HG02623 (cell line): Measurements from ENCODE around the gene CPED1.

ENCODE experiments used
- ATAC-seq: cut with Tn5 transposase; IDR thresholded peaks from one replicate; pipeline ENCODE4 v1.9.1; 2021; ENCODE audit warnings: moderate library complexity; ENCODE audit not compliant: unreplicated experiment

The CPED1 gene

DNA sequence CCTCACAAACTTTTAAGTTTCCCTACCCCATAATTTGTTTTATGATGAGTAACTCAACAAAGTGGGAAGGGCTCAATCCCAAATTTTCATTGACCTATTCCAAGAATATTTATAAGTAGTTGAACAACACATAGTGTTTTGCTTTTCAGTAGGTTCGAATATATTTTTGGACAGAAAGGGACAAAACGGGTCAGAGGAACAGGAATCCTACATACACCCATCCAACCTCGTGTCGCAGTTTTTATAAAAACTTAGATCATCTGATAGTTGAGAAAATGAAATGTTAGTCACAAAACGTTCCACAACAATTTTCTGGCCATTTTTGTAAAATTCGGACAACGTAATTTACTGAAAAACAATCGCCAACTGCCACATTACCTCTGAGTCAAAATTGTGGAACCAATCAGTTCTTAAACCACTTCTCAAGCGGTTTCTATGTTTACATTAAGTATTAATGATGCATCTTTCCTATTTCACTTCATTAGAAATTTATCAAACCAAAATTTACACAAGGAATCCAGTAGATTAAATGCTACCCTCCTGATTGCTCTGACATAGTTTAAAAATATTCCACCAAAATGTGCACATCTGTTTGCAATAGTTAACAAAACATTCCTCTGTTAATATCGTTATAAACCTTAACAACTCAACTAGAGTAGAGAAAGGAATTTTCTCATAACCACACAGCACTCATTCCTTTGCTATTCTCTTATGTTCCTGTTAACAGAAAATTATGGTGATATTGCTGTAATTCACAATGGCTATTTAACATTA, 346.6 kb downstream of the CPED1 start:
- ATAC-seq, result no peak

DNA sequence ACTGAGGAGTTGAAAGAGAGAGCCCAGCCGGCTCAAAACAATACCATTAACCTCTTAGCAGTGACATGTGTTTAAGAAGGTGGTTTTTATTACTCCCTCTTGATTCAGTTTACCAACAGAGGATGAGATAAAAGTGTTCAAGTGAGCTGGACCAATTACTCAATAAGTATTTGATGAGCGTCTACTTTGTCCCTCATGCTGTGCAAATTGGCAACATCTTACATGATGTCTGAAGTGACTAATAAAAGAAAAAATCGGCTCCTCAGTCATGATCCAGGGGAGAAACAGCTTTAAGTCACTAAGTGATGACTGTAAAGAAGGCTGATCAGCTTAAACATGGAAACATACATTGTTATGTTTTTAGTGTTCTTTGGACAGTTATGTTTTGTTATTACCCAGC, 348.1 kb downstream of the CPED1 start:
- no peak for ATAC-seq

DNA sequence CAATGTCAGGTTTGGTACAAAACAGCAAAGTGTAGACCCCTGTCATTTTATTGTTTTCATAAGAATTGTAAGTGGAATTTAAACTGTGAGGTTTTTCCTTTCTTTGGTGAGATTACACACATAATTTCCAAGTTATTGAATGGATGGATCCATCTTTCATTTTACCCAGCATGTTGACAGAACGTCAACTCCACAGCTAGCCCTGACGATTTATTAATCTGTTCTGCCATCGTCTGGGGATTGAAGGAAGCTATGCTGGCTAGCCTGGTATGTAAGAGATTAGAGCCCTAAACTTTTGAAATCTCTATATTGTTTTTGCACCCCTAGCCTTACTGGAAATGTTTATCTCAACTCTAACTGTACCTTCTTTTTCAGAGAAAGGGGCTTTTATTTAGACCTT, 348.9 kb downstream of the CPED1 start:
- peak; percentile 58 for ATAC-seq

- ATAC-seq, result no peak
These were observed 350.6 kb downstream of the CPED1 start for GRCh38 chr7:121339082-121339481.

GRCh38 chr7:121341933-121342332, 353.4 kb downstream of the CPED1 start:
- no peak for ATAC-seq

DNA sequence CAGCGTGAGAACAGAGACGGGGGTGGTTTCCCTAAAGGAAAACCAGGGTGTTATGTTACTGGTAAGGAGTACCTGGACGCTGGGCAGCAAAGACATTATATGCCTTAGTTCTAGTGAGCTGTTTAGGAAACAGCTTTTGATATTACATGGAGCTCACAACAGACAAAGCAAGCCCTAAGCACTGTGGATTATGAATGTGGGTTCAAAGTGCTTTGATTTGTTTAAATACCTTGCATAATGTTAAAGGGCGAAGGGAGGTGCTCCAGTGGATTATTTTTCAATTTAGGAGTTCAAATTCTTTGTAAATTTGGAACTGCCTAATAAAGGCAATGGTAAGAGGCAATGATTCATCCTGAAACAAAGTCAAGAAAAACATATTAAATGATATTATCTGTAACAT, 354.1 kb downstream of the CPED1 start:
- no peak for ATAC-seq

- ATAC-seq, result no peak
These were observed 354.8 kb downstream of the CPED1 start for GRCh38 chr7:121343302-121343701.

GRCh38 chr7:121344093-121344492, 355.6 kb downstream of the CPED1 start:
- ATAC-seq, result no peak

GRCh38 chr7:121344497-121344896, 356.0 kb downstream of the CPED1 start:
- ATAC-seq, result no peak
